GM21825 (cell line): ENCODE measurements around the gene GSG1L.
"Not testable (repeated sequence)": the region's sequence is repeated elsewhere in the genome, so short reads cannot be mapped to it uniquely, and the experiment has no call there.

Experiments
- ATAC-seq: cut with Tn5 transposase; IDR thresholded peaks from one replicate; pipeline ENCODE4 v1.9.1; 2021; ENCODE audit warnings: mild to moderate bottlenecking, moderate library complexity; ENCODE audit not compliant: unreplicated experiment

Gene GSG1L

GRCh38 chr16:27984121-27984520 is 79.4 kb downstream of the GSG1L start:
- no peak for ATAC-seq

GRCh38 chr16:27983244-27983643 is 80.3 kb downstream of the GSG1L start:
- no peak for ATAC-seq

GRCh38 chr16:27982184-27982583 is 81.3 kb downstream of the GSG1L start:
- no peak for ATAC-seq

DNA sequence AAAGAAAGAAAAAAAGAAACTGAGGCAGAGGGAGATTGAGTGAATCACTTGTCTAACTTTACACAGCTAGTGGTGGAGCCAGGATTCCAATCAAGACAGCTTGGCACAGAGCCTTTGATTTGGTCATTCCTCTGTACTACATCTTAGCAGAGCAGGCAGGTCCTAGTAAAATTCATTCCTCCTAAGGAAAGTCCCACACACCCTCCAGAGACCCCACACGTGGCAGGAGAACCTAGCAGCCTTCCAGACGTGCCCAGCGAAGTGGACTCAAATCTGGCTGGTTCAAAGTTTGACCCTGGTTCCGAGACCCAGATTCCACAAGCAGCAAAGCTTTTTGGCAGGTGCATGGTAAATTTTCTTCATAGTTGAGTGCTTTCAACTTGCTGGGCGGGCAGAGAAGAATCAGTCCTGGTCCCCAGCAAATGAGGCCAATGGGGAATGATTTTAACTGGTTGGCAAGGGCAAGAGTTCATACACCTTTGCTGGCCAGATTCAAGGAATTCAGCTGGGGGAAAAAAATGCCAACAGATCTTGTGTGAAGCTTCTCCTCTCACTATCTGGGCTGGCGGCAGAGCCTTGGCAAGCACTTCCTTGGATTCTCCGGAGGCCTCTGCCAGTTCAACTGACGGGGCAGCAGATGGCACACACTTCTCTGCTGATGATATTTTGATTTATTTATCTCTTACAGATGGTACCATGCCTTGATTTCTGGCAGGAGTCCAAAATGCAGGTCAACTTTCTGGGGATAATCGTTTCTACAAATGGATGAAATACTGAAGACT is 82.4 kb downstream of the GSG1L start:
- no peak for ATAC-seq

- ATAC-seq = no peak
Observed at GRCh38 chr16:27980076-27980775, 83.3 kb downstream of the GSG1L start.

DNA sequence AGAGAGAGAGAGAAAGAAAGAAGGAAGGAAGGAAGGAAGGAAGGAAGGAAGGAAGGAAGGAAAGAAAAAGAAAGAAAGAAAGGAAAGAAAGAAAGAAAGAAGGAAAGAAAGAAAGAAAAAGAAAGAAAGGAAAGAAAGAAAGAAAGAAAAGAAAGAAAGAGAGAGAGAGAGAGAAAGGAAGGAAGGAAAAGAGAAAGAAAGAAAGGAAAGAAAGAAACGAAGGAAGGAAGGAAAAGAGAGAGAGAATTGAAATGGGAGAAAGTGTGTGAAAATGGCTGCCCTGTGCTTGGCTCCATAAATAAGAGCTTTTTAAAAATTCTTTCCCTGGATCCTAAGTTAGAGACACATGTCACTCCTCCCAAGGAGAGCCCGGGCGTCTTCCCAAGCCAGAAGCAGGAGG is 83.8 kb downstream of the GSG1L start:
- ATAC-seq = not testable (repeated sequence)

DNA sequence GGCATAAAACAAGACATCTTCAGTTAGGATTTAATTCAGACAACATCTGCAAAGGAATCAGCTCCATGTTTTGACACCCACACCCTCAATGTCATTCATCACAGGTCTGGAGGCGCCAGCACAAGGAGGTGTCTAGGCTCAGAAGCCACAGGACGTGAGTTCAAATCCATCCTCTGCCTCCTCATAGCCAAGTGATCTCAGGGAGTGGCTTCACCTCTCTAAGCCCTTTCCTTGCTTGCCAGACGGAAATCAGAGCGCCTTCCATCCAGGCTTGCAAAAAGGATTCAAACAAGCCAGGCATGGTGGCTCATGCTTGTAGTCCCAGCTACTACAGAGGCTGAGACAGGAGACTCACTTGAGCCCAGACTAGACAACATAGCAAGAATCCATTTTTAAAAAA is 84.6 kb downstream of the GSG1L start:
- ATAC-seq = no peak

- no peak for ATAC-seq
Observed at GRCh38 chr16:27977966-27978365, 85.5 kb downstream of the GSG1L start.

DNA sequence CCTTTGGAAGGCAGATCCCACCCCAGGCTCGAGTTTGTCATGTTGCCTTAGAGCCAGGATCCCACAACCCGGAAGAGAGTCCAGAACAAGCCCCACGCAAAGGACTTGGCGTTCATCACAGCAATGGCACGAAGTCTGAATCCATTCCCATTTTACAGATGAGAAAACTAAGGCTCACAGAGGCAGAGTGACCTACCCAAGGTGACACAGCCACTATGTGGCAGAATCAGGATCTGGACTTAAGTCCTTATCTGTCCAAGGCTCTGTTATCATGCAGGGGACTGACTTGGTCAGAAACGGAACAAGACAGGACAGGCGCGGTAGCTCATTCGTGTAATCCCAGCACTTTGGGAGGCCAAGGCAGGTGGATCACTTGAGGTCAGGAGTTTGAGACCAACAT is 86.5 kb downstream of the GSG1L start:
- ATAC-seq = no peak

- no peak for ATAC-seq
Observed at GRCh38 chr16:27974896-27975540, 88.5 kb downstream of the GSG1L start.

DNA sequence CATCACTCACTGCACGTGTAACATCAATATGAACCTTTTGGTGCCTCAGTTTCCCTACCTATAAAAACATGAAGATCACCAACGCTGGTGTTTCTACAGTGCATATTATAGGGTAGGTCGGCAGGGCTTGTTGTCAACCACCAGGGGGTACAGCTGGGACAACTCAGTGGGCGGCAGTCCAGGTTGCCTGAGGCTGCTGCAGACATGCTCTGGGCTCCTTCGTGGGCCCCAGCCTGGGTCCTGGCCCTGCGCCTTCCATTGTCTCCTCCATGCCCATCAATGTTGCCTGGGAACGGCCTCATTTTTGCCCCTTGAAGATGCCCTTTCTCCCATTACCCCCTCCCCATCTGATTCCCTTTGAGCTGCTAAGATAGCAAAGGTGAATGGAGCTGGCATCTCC is 89.8 kb downstream of the GSG1L start:
- no peak for ATAC-seq

GRCh38 chr16:27972500-27972899 is 91.0 kb downstream of the GSG1L start:
- no peak for ATAC-seq

DNA sequence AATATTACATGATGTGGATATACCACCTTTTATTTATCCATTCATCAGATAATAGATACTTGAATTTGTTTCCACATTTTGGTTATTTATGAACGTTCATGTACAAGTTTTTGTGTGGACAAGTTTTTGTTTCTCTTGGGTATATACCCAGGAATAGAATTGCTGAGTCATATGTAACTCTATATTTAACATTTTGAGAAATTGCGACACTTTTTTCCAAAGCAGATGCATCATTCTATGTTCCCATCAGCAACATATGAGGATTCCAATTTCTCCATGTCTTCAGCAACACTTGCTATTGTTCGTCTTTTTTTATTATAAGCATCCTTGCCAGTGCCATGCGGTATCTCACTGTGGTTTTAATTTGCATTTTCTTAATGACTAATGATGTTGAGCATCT is 93.9 kb downstream of the GSG1L start:
- ATAC-seq = no peak

DNA sequence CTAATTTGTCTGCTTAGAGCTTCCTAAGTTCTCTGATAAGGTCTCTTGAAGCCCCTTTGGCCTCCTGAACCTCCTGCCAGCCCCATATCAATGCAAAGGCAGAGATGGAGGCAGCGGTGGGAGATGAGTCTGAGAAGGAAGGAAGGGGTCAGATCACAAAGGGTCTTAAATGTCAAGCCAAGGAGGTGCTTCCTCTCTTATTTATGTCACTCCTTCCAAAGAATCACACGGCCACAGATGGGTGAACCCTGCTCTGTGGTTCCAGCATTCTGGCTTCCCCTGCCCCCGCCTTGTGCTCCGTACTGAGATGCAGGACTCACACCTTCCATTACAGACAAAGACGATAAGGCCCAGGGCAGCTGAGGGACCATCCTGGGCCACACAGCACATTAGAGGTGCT is 96.3 kb downstream of the GSG1L start:
- ATAC-seq = no peak

DNA sequence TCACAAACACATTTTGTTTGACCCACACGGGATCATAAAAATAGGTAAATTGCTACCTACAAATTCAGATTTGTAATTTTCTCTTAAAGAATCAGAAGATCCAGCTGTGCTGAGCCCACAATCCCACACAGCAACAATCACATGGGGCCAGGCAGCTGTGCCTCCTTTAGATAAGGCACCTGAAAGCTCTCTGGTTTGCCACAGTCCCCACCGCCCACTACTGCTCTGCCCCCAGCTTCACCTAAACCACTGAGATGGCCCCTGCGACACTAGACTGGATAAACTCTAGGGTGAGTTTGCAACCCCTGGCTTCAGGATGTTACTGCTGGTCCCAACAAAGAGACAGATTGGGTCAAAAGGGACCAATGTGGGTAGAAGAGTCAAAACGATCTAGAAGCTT is 96.8 kb downstream of the GSG1L start:
- ATAC-seq = no peak

DNA sequence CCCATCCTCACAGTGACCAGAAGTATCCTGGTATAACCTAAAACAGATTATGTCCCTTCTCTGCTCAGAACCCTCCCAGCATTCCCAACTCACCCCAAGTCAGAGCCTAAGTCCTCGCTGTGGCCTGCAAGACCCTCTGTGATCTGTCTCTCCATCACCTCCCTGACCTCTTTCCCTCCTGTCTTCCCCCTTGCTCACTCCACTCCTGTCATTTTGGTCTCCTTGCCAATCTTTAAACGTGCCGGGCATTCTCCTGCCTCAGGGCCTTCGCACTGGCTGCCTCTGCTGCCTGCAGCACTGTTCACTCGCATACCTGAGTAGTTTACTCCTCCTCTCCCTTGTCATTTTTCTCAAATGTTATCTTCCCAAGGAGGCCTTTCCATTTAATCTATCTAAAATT is 97.7 kb downstream of the GSG1L start:
- no peak for ATAC-seq

- ATAC-seq = no peak
Observed at GRCh38 chr16:27963471-27963965, 100.0 kb downstream of the GSG1L start.

DNA sequence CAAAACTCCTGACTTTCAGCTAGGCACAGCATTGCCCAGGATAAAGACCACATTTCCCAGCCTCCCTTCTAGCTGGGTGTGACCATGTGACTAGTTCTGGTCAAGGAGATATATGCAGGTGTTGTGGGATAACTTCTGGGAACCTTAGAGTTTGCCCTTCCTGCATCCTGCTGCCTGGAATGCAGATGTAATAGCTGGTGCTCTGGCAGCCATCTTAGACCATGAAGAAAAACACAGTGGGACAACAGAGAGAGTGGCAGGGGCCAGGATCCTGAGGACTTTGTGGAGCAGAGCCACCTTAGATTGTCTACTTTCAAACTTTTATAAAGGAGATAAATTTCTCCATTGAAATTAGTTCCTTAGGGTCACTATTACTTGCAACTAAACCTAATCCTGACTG is 101.3 kb downstream of the GSG1L start:
- no peak for ATAC-seq

DNA sequence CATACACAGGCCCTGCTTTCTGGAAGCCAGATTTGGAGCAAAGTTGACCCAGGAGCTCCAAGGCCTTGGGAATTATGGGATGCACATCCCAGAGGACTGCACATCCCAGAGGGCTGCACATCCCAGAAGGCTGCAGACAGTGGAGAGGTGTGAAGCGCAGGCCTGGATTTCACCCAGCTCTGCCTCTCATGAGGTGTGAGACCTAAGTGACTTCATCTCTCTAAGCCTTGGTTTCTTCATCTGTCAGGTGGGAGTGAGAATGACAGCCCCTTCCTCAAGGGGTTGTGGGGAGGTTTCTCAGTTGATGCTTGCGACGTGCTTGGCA is 102.3 kb downstream of the GSG1L start:
- ATAC-seq = no peak

DNA sequence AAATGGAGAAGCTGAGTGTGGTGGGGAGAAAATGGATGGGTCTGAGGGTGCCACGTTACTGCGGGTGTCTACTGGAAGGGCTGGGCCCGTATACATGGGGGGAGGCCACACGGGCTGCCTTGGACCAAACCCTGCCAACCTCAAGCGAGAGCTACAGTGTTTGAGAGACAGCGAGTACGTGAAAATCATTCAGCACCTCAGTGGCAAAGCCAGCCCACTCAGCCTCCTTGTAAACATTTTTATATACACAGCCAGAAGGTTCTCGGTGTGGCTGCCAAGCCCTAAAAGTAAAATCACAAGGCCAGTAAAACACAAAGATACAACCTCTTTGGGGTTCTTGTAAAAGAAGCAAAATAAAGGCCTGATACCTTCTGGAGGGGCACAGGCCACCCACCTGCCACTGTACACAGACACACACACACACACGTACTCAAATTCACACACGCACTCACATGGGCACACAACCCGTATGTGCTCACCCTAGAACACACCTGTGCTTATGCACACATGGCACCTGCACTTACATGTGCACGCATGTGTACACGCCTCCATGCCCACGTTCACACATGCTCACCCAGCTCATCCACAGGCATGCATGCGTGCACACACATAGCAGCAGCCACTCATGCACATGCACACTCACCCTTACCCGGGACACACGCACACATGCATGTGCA is 102.8 kb downstream of the GSG1L start:
- no peak for ATAC-seq

GRCh38 chr16:27959914-27960313 is 103.6 kb downstream of the GSG1L start:
- no peak for ATAC-seq
